Measurements from ENCODE around the gene KHNYN.

The KHNYN gene

DNA sequence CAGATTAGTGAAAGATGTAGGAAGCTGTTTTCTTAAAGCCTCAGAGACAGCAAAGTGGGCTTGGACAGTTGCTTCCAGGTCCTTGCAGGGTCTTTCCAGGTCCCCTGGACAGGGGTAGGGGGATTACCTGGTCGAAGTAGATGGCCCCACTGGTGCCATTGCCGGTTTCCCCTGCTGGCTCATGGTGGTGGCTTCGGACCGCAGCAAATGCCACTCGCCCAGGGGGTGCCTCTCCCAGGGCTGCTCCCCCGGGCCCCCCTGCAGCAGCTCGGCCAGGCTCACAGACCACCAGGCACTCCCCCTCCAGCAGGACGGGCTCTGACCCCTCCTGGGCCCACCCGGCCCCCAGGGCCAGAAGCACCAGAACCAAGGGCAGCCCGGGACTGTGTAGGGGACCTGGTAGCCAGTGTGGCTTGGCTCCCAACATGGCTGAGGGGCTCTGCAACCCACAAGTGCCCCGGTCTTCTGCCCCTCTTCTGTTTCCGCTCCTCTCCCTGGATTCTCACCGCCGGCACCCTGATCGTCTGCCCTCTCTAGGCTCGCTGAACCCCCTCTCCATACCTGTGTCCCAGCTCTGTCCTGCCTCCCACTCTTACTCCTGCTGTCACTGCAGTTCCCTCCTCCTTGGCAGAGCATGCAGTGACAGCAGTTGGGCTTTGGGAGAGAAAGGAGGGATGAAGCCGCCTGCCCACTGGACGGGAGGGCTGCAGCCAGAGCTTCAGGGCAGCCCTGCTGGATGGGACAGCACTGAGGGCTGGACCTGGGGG lies 943 bp upstream of the KHNYN start:
- no peak for DNase-seq (ENCODE audit: low spot score)
- in situ Hi-C loops (cut with MboI; ENCODE audit: low sequenced_read_pairs, unreplicated experiment): no loop called here
- TF ChIP-seq CTCF (IDR thresholded peaks at IDR 0.05; ENCODE audit: borderline replicate concordance, control extremely low read depth, extremely low read depth, insufficient read depth, missing control alignments): no peak

GRCh38 chr14:24430143-24430681 lies 458 bp downstream of the KHNYN start:
- peak; percentile 88 for DNase-seq (ENCODE audit: low spot score)
- TF ChIP-seq CTCF (IDR thresholded peaks at IDR 0.05; ENCODE audit: borderline replicate concordance, control extremely low read depth, extremely low read depth, insufficient read depth, missing control alignments): no peak
- in situ Hi-C loops (cut with MboI; ENCODE audit: low sequenced_read_pairs, unreplicated experiment): loop anchor here (10.0 kb wide), 1 partner anchor 65 kb away; the partner anchor contains the start of gene NFATC4

DNA sequence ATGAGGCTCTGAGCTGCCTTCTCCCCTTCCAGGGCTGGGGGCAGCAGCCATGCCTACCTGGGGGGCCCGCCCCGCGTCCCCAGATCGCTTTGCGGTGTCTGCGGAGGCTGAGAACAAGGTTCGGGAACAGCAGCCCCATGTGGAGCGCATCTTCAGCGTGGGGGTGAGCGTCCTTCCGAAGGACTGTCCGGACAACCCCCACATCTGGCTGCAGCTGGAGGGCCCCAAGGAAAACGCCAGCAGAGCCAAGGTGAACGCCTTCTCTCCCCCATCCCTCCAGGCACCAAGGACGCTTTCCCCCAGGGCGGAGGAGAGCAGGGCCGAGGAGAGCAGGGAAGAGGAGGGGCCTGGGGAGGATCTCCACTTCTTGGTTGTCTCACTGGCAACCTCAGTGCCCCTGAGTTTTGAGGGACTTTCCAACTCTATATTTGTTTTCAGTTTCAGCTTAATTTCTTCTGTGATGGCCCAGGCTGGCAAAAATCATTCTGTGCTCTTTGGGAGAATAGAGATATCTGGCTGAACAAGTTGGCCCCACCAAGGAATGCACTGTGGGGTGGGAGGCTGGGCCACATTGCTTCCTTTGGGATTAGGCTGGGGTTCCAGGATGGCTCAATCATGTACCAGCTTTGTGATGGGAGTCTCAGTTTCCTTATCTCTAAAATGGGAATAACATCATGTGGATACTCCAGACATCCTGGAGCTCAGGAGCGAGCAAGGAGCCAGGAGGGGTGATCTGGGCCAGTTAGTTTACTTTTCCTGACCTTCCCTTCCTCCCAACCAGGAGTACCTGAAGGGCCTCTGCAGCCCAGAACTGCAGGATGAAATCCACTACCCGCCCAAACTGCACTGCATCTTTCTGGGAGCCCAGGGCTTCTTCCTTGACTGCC lies 1.2 kb downstream of the KHNYN start:
- in situ Hi-C loops (cut with MboI; ENCODE audit: low sequenced_read_pairs, unreplicated experiment): loop anchor here (10.0 kb wide), 1 partner anchor 66 kb away; the partner anchor contains the start of gene NFATC4
- peak; percentile 81 for DNase-seq (ENCODE audit: low spot score)
- TF ChIP-seq CTCF (IDR thresholded peaks at IDR 0.05; ENCODE audit: borderline replicate concordance, control extremely low read depth, extremely low read depth, insufficient read depth, missing control alignments): no peak

GRCh38 chr14:24431569-24432258 lies 2.0 kb downstream of the KHNYN start:
- peak; percentile 89 for TF ChIP-seq CTCF (IDR thresholded peaks at IDR 0.05; ENCODE audit: borderline replicate concordance, control extremely low read depth, extremely low read depth, insufficient read depth, missing control alignments)
- in situ Hi-C loops (cut with MboI; ENCODE audit: low sequenced_read_pairs, unreplicated experiment): loop anchor here (10.0 kb wide), 1 partner anchor 67 kb away; the partner anchor contains the start of gene NFATC4
- peak; percentile 91 for DNase-seq (ENCODE audit: low spot score)

GRCh38 chr14:24432259-24433131 lies 2.7 kb downstream of the KHNYN start:
- in situ Hi-C loops (cut with MboI; ENCODE audit: low sequenced_read_pairs, unreplicated experiment): loop anchor here (10.0 kb wide), 1 partner anchor 68 kb away; the partner anchor contains the start of gene NFATC4
- DNase-seq (ENCODE audit: low spot score): no peak
- no peak for TF ChIP-seq CTCF (IDR thresholded peaks at IDR 0.05; ENCODE audit: borderline replicate concordance, control extremely low read depth, extremely low read depth, insufficient read depth, missing control alignments)
